Measurements from ENCODE around the gene F7.

The F7 gene

GRCh38 chr13:113119822-113120189 lies 14.2 kb downstream of the F7 start:
- no peak for DNase-seq

GRCh38 chr13:113120300-113121182 lies 14.9 kb downstream of the F7 start:
- DNase-seq, result no peak

- DNase-seq, result no peak
These were observed 15.8 kb downstream of the F7 start for GRCh38 chr13:113121183-113121927.

DNA sequence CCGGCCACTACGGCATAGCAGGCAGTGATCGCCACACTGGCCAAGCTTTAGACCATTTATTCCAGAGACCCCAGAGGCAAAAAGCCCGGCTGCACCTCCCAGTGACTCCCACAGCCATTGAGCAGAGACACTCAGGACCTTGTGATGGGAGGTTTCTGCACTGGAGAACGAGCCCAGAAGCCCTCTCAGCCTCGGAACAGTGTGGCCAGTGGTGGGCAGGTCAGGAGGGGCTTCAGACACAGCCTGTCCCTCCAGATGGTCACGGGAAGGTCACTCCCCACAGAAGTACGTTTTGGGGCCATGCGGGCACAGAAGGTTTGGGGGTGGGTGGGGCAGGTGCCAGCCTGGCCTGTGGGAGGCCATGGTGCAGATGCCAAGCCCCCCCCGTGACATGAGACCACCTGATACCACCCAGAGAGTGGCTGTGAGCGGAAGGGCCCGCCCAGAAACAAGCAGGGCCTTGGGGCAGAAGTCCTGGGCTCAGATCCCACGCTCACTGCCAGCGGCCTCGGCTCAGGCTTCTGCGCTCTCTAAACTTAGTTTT lies 16.4 kb downstream of the F7 start:
- DNase-seq, result no peak

DNA sequence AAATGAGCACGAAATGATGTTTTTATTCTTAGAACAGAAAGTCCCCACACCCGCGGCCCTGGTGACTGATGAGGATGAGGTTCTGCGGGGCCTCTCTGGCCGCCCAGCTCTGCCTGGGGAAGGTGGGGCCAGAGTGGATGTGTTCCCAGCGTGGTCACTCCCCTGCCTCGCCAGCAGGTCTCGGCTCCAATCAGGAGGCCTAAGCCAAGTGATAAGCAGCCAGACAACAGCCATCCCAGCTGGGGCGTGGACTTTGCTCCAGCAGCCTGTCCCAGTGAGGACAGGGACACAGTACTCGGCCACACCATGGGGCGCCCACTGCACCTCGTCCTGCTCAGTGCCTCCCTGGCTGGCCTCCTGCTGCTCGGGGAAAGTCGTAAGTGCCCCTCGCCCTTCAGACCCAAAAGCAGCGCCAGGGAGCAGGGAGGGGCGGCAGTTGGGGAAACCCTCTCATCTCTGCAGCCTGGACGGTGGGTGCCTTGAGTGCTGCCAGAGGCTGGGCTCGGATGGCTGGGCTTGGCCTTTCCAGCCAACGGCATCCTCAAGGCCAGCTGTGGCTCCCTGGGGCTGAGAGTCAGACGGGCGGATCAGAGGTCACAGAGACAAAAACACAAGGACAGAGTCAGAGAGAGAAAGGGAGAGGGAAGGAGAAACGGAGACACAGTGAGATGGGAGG lies 17.1 kb downstream of the F7 start, which contains the start of gene F10:
Gene F10, plus strand, starts transcription at position 250 of the 676 bp plus-strand sequence. Its CDS starts 57 bp downstream, at position 307.
- DNase-seq, result no peak

DNA sequence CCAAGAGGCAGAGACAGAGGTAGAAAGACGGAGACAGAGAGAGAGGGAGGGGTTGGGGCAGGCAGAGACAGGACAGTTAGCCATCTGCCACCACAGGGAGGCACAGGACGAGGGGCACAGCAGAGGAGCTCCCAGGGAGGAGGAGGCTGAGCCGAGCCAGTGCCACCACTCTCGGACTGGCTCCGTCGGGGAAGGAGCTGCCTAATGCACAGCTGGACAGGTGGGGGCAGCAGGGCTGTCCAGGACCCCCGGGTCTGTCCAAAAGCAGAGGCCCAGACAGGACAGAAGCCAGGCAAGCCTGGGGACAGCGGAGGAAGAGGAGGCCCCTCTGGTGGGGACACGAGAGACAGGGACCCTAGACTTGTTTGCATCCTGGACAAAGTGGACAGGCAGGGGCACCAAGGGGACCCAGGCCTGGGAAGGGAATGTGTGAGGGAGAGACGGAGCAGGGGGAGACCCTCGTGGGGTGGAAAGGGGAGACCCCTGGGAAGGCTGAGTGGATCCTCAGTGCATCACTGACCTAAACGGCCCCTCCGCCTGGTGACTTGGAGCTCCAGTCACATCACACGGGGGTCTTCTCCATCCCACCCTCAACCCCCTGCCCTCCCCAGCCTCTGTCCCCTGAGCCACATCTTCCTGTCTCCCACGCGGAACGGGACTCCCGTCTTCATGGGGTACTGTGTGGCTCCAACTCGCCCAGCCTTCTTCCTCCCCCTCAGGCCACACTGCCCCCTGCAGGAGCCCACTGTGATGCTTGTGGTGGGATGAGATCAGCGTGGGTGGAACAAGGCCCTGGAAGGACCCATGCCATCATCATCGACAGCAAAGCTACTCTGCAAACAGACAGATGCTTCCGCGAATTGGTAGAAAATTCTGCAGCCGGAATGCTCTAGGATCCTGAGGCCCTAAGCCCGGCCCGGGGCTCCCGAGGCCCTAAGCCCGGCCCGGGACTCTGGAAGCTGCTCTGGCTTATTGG lies 17.9 kb downstream of the F7 start:
- no peak for DNase-seq

- no peak for DNase-seq
These were observed 18.8 kb downstream of the F7 start for GRCh38 chr13:113124211-113124970.

- DNase-seq, result no peak
These were observed 20.1 kb downstream of the F7 start for GRCh38 chr13:113125506-113126264.

DNA sequence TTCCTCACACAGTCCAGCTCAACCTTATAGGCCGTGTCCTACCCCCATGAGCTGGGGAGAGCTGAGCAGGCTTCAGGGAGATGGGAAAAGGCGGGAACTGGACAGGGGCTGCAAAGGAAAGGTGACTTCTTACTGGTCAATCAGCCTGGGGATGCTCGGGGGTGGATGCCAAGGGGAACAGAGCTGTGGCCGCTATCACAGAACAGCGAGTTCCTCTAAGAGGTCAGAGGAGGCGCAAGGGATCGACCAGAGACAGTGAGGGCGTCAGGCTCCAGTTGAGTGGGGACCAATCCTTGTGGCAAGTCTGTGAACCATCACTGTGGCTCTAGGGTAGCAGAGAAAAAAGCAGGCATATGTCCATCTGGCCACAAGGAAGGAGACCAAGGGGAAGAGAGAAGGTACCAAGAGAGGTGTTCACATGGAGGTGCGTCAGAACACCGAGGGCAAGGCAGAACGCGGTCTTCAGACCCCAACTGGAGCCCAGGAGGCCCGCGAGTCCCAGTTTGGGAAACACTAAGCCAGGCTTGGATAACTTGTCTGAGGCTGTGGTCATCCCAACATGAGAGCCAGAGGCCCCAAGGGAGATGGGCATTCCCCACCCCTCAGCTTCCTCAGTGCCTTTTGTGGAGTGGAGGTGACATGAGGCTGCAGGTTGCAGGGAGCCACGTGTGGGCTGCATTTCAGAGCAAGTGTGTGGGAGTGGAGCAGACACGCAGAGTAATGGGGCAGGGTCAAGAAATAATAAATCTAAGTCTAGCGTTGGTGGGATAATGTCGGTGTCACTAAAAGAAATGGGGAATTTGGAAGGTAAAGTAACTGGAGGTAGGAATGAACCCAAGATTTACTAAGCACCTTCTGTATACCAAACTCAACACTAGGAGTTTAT lies 20.9 kb downstream of the F7 start:
- no peak for DNase-seq

DNA sequence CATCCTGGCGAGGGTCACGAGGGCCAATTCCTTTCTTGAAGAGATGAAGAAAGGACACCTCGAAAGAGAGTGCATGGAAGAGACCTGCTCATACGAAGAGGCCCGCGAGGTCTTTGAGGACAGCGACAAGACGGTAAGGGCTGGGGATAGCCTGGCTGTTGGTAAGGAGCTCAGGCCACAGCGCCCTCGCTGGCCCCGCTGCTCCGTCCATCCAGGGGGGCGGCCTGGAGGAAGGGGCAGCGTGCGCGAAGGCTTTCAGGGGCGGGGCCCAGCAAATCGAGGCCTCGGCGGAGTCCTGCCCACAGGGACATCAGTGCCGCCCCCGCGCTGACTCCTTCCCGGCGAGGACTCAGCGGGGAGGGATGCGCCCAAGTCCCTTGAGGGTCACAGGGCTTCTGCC lies 23.9 kb downstream of the F7 start:
- no peak for DNase-seq

GRCh38 chr13:113129921-113130750 lies 24.5 kb downstream of the F7 start:
- no peak for DNase-seq

- DNase-seq, result no peak
These were observed 29.7 kb downstream of the F7 start for GRCh38 chr13:113135281-113135760.

DNA sequence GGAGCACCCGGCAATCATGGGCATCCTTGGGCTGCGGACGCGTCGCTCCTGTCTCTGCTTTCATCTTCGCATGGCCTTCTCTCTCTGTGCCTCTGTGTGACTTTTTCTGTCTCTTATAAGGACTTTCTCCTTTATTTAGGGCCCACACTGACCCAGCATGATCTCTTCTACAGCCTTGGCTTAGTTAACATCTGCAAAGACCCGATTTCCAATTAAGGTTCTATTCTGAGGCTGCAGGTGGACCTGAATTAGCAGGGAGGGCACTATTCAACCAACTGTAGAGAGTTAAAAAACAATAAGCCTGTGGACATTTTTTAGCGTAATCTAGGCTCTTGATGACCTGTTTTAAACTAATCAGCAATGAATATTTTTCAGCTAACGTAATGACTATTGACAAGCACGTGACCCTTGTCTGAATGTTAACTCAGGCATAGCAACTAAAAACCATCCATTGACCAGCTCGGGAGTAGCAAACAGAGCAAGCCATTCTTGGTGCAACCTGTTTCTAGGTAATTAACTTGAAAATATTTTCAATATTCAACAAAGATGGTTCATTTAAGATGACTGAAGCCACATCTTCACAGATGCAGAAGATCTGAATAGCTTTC lies 32.2 kb downstream of the F7 start:
- DNase-seq, result no peak

- no peak for DNase-seq
These were observed 33.4 kb downstream of the F7 start for GRCh38 chr13:113138792-113139551.

DNA sequence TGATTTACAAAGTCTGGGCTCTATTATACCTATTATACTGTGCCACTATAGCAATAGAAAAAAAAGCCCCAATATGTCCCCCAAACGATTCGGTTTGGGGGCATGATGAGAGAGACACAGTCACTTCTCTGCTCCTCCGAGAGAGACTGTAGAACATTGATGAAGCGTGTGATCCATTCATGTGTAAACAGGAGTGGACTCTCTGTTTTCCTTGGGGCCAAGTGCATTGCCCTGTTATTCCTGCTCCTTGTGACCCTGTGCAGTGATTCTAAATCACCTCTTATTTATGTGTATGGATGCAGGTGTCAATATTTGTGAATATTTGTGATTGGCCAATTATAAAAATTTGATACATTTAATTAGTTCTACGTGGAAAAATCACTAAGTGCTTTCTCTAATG lies 34.0 kb downstream of the F7 start:
- no peak for DNase-seq

- no peak for DNase-seq
These were observed 35.3 kb downstream of the F7 start for GRCh38 chr13:113140677-113141600.

All from NCI-H2029 treated with DMSO at 0.1 percent for 48 hours (cell line).